ENCODE results near the gene LHFPL2. TPM values are rescaled to one million over a fixed set of nuclear protein-coding genes. Genes with fewer than 3 reads are reported as not detected.

LHFPL2 gene
- polyA plus RNA-seq, 3 donors, result 3.7 to 11.6 (median 7.3) TPM

DNA sequence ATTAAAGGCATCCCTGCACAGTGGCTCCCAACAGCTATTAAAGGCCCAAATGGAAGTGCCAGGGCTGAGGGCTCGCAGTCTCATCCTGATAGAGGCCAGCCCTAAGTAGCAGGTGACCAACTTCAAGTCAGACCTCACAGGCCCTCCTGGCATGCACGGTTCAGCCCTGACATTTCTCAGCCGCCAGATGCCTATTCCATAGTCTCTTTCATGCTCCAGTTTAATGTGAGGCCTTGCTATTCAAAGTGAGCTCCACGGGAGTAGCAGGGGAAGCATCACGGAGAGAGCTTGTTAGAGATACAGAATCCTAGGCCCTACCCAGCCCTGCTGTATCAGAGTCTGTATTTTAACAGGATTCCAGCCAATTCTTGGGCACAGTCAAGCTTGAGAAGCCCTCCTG is 11.1 kb downstream of the LHFPL2 start:
- Mint-ChIP-seq H3K27me3 (ENCODE audit: low read depth in 3 of 3) (peaks cover 0 to 3% (median 2%) of the 10 kb centered on the region in 3 donors), H3K27ac (no peak overlapping the region), H3K9me3 (no peaks in the 10 kb centered on the region), H3K36me3 (peaks cover 0 to 2% of the 10 kb centered on the region in 2 donors), H3K4me3 (no peak overlapping the region), H3K4me1 (peaks cover 7% of the 10 kb centered on the region)
- Histone ChIP-seq H3K4me3 (replicated peaks in 1 of 3; ENCODE audit: low read depth in 2 of 3, low read length in 3 of 3) (no peak overlapping the region), H3K9me3 (replicated peaks in 1 of 2; ENCODE audit: control insufficient read depth in 1 of 2, insufficient read depth in 1 of 2, low read length in 2 of 2) (no peaks in the 10 kb centered on the region), H3K27me3 (ENCODE audit: control insufficient read depth in 2 of 2, insufficient read depth in 2 of 2, low read length in 2 of 2) (no peaks in the 10 kb centered on the region), H3K27ac (ENCODE audit: low read depth in 1 of 2, low read length in 2 of 2) (no peak overlapping the region), H2AFZ (ENCODE audit: insufficient read depth, low read depth, low read length, poor library complexity, severe bottlenecking) (no peak overlapping the region), H3K9ac (ENCODE audit: insufficient read depth, low read length, poor library complexity, severe bottlenecking) (no peak overlapping the region), H3K79me2 (ENCODE audit: insufficient read depth, low read length) (no peaks in the 10 kb centered on the region), H3K4me1 (ENCODE audit: control insufficient read depth in 1 of 2, insufficient read depth in 2 of 2, low read length in 2 of 2) (no peaks in the 10 kb centered on the region), H3K4me2 (replicated peaks; ENCODE audit: extremely low read depth, low read length, poor library complexity, severe bottlenecking) (no peak overlapping the region), H3K36me3 (replicated peaks in 1 of 2; ENCODE audit: control insufficient read depth in 1 of 2, insufficient read depth in 2 of 2, low read length in 2 of 2) (no peaks in the 10 kb centered on the region), H4K20me1 (ENCODE audit: insufficient read depth, low read length) (no peaks in the 10 kb centered on the region)
- no peak for TF ChIP-seq CTCF (IDR thresholded peaks at IDR 0.05)
- intact Hi-C loops (cut with micrococcal nuclease), result no loop called here
- WGBS (ENCODE audit: insufficient coverage), result 96% methylated on average over 2 of the region's 5 CpGs
- DNase-seq, result no peak

GRCh38 chr5:78636682-78637081 is 11.9 kb downstream of the LHFPL2 start:
- Histone ChIP-seq H3K27ac (ENCODE audit: low read depth in 1 of 2, low read length in 2 of 2) (no peak overlapping the region), H3K9me3 (replicated peaks in 1 of 2; ENCODE audit: control insufficient read depth in 1 of 2, insufficient read depth in 1 of 2, low read length in 2 of 2) (no peaks in the 10 kb centered on the region), H3K4me1 (ENCODE audit: control insufficient read depth in 1 of 2, insufficient read depth in 2 of 2, low read length in 2 of 2) (no peaks in the 10 kb centered on the region), H3K4me2 (replicated peaks; ENCODE audit: extremely low read depth, low read length, poor library complexity, severe bottlenecking) (no peak overlapping the region), H3K27me3 (ENCODE audit: control insufficient read depth in 2 of 2, insufficient read depth in 2 of 2, low read length in 2 of 2) (no peaks in the 10 kb centered on the region), H4K20me1 (ENCODE audit: insufficient read depth, low read length) (no peaks in the 10 kb centered on the region), H3K4me3 (replicated peaks in 1 of 3; ENCODE audit: low read depth in 2 of 3, low read length in 3 of 3) (no peak overlapping the region), H3K9ac (ENCODE audit: insufficient read depth, low read length, poor library complexity, severe bottlenecking) (no peak overlapping the region), H3K36me3 (replicated peaks in 1 of 2; ENCODE audit: control insufficient read depth in 1 of 2, insufficient read depth in 2 of 2, low read length in 2 of 2) (no peaks in the 10 kb centered on the region), H2AFZ (ENCODE audit: insufficient read depth, low read depth, low read length, poor library complexity, severe bottlenecking) (no peak overlapping the region), H3K79me2 (ENCODE audit: insufficient read depth, low read length) (no peaks in the 10 kb centered on the region)
- H3K4me1 Mint-ChIP-seq, result peaks cover 7% of the 10 kb centered on the region
- no peak for DNase-seq
- peaks cover 0 to 2% of the 10 kb centered on the region in 2 donors for H3K36me3 Mint-ChIP-seq
- TF ChIP-seq CTCF (IDR thresholded peaks at IDR 0.05), result no peak
- no CpG with 5 or more reads among the region's 1 CpG for WGBS (ENCODE audit: insufficient coverage)
- H3K9me3 Mint-ChIP-seq, result no peaks in the 10 kb centered on the region
- no peak overlapping the region for H3K4me3 Mint-ChIP-seq
- intact Hi-C loops (cut with micrococcal nuclease), result no loop called here
- H3K27me3 Mint-ChIP-seq (ENCODE audit: low read depth in 3 of 3), result peaks cover 0 to 5% (median 2%) of the 10 kb centered on the region in 3 donors
- H3K27ac Mint-ChIP-seq, result no peak overlapping the region

All from CD14-positive monocyte (primary cell).